Measurements from ENCODE around the gene RAB3D.
"Not testable (repeated sequence)": the region's sequence is repeated elsewhere in the genome, so short reads cannot be mapped to it uniquely, and the experiment has no call there.

The RAB3D gene

DNA sequence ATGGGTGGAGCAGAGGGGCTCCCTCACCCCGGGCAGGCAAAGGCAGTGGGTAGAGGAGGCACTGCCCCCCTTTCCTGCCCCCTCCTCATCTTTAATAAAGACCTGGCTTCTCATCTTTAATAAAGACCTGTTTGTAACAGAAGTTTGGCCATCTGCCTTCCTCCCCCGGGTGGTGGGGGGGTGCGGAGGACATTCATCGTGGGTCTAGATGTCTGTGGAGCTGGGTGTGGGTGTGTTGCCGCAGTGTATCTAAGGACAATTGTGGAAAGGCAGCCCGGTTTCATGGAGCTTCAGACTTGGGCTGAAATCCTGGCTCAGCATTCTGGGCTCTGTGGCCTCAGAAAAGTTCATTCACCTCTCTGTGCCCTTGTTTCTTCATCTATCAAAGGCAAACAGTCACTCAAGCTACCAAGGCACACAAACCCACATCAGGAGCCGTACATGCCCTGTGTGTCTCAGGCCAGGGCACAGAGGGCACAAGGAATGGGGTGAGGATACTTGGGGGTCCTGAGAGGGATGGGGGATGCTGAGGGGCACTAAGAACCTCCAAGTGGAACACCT lies 26.2 kb upstream of the RAB3D start:
- no peak for DNase-seq

DNA sequence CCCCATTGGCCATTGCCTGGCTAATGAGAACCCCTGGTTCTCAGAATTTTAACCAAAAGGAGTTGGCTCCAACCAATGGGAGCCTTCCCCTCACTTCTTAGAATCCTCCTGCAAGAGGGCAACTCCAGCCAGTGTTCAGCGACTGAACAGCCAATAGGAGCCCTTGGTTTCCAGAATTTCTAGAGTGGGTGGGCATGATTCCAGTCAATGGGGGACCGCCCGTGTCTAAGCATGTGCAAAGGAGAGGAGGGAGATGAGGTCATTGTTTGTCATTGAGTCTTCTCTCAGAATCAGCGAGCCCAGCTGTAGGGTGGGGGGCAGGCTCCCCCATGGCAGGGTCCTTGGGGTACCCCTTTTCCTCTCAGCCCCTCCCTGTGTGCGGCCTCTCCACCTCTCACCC lies 25.5 kb upstream of the RAB3D start:
- DNase-seq = no peak

- no peak for DNase-seq
Observed at GRCh38 chr19:11364296-11364904, 24.9 kb upstream of the RAB3D start.

DNA sequence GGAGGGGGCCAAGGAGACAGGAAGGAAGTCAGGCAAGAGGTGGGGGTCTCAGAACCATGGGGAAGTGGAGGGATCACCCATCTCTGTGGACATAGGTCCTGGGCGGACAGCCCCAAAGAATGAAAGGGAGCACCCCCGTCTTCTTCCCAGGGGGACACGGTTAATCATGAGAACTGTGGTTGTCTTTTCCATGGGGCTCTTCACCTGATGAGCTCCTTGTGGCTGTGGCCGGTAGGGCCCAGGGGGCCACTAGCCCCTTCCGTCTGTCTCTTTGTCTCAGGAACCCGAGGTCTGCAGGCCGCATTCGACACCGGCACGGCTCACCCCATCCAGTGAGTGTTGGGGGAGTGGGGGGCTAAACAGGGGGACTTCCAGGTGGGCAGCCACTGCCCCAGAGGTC lies 24.4 kb upstream of the RAB3D start:
- no peak for DNase-seq

GRCh38 chr19:11361771-11362731 lies 22.6 kb upstream of the RAB3D start:
- DNase-seq = no peak

DNA sequence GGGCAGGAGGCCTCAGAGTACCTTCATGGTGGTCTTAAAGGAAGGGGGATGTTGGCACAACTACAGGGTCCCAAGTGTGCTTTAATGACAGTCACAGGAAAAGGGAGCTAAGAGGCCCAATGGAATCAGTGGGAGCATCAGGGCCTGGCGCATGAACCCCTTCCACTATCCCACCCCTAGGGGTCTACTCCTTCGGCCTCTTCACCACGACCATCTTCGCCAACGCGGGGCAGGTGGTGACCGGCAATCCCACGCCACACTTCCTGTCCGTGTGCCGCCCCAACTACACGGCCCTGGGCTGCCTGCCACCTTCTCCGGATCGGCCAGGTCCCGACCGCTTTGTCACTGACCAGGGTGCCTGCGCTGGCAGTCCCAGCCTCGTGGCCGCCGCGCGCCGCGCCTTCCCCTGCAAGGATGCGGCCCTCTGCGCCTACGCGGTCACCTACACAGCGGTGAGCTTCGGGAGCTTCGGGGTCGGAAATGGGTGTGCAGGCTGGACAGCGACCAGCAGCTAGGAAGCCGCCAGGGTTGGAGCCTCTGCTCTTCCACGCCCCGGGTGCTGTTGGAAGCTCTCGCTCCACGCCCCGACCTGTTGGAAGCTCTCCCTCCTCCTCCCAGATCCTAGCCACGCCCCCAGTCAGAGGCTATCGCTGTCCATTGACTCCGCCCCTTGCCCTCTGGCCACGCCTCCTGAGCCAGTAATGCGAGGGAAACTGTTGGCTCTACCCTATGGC lies 21.7 kb upstream of the RAB3D start:
- DNase-seq = peak in 1 of 2 experiments; percentile 31

GRCh38 chr19:11359421-11359820 lies 20.0 kb upstream of the RAB3D start:
- no peak for DNase-seq

- no peak for DNase-seq
Observed at GRCh38 chr19:11356676-11357550, 17.5 kb upstream of the RAB3D start.

DNA sequence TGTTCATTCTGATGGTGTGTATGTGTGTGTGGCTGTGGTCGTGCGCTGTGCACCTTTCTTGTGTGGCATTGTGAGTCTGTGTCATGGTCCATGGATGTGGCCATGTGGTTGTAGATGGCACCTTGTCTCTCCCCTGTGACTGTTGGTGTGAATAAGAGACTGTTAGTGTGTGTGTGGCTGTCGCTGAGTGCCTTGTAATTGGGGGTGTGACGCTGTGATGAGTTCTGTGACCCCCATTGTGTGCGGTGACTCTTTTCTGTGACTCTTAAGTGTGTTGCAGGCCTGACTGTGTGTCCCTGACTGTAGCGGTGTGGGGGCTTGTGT lies 16.6 kb upstream of the RAB3D start:
- DNase-seq = no peak

- peak; percentile 55 to 86 for DNase-seq
Observed at GRCh38 chr19:11355160-11356073, 16.0 kb upstream of the RAB3D start, which contains the start of gene PLPPR2. PLPPR2 (plus strand) TSS chr19:11355432; CDS start chr19:11357674, 2,242 bp downstream.

- not testable (repeated sequence) for DNase-seq
Observed at GRCh38 chr19:11354102-11354501, 14.6 kb upstream of the RAB3D start.

DNA sequence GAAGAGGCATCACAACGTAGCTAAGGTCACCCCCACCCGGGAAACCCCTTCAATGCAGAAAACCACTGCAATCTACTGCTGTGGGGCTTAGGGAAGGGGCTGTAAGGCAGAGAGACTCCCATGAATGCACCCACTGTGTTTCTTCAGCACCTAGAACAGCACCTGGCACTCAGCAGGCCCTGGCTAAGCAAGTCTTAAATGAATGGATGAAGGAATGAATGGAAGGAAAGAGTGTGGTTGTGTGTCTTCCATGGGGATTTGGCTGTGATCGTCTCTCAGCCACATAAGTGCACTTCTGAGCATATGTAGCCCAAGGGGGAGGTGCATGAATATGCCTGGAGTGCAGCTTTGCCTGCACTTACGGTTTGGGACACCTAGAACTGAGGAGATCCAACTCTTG lies 9.7 kb upstream of the RAB3D start:
- DNase-seq = no peak

DNA sequence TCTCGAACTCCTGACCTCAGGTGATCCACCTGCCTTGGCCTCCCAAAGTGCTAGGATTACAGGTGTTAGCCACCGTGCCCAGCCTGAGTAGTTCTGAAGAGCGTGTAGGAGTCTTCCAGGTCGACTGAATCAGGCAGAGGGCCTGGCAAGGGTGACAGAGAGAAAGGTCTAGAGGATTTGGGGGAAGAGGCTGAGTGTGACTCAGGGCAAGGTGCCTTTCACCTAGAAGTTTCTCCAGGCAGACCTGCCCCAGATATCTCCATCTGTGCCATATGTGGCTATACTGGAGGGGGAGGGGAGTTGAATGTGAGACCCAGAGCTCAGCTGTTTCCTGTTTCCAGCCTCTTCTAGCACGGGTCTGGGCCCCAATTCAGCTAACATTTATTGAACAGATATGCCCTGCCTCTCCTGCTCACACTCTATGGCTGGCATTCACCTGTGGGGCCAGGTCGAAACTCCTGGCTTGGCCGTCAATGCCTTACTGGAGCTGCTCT lies 8.1 kb upstream of the RAB3D start:
- no peak for DNase-seq

- peak; percentile 98 to 99 for DNase-seq
Observed at GRCh38 chr19:11346104-11346940, 6.9 kb upstream of the RAB3D start, which contains the start of the genes CCDC159 and TMEM205. CCDC159 (plus strand) TSS chr19:11346519; CDS start chr19:11346607, 88 bp downstream. TMEM205 (minus strand) TSS chr19:11346268; CDS start chr19:11345619, 649 bp downstream.

DNA sequence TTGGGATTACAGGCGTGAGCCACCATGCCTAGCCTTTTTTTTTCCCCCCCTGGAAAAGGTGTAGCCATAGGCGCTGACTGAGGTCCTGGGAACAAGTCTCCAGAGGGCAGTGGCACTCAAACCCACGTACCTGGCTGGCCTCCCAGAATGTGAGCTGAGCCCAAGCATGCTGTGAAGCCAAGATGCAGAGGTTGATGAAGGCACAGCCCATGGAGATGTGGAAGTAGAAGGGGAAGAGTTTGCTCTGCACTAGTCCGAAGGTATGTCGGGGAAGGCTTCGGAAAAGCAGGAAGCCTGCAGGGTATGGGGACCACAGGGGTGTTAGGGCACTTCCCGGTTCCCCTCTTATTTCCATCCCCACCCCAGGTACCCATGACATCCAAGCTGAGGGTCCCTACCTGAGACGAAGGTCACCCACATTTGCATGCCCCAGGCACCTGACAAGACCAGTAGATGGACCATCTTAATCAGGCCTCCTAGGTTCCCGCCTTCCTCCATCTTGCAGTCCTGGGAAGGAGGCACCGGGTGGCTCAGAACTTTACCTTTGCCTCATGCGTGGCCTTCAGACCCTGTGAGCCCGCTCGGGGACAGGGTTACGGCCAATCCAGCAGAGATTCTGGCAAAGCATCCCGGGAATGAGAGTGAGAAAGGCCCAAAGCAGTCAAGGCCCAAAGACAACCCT lies 5.8 kb upstream of the RAB3D start:
- peak in 1 of 2 experiments; percentile 39 for DNase-seq

- no peak for DNase-seq
Observed at GRCh38 chr19:11342429-11342828, 3.0 kb upstream of the RAB3D start.

DNA sequence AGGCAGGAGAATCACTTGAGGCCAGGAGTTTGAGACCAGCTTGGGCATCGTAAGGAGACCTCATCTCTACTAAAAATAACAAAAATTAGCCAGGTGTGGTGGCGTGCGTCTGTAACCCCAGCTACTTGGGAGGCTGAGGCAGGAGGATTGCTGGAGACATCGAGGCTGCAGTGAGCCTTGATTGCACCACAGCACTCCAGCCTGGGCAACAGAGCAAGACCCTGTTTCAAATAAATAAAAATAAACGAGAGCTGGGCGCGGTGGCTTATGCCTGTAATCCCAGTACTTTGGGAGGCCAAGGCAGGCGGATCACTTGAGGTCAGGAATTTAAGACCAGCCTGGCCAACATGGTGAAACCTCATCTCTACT lies 626 bp upstream of the RAB3D start:
- DNase-seq = not testable (repeated sequence)

- no peak for DNase-seq
Observed at GRCh38 chr19:11338569-11339253, 746 bp downstream of the RAB3D start.
